Left ventricle myocardium superior (tissue), 1 donor: Measurements from ENCODE around the gene CTXN1. TPM values are rescaled to one million over a fixed set of nuclear protein-coding genes. Genes with fewer than 3 reads are reported as not detected.

Experiments
- ATAC-seq: fragments of 200-7000 bp; cut with Tn5 transposase; one replicate; pipeline ENCODE4 v1.9.1; 2020; ENCODE audit warnings: mild to moderate bottlenecking, moderate library complexity
- DNase-seq: peaks from one replicate; pipeline ENCODE4 v3.0.0-alpha.2; 2020
- intact Hi-C: fragments of 100-400 bp; cut with micrococcal nuclease; formaldehyde crosslinking; loops from one replicate; pipeline ENCODE4 v1.11.0; 2022
- total RNA-seq: library from RNA; stranded (reverse); fragmentation: NEBNext Ultra II Directional; extraction: Animal tissue kit (Norgen Biotek cat#: 25700); gene quantifications from one replicate; pipeline ENCODE4 v1.2.1, GENCODE V29; 2021
- donor health status: DM: no; HTN: yes; CAD: no; lungs with severe emphysema.

Gene CTXN1
- total RNA-seq, 1 donor from 2014 or later = 0.20 TPM

GRCh38 chr19:7888145-7888825, 37.6 kb downstream of the CTXN1 start, which contains the start of gene LRRC8E:
TSS of gene LRRC8E (plus strand) at chr19:7888510. CDS start at chr19:7895604, 7,094 bp downstream.
- peak; percentile 65 for DNase-seq
- ATAC-seq = peak; percentile 94
- intact Hi-C loops = no loop called here

- ATAC-seq (no peak), DNase-seq (no peak)
- intact Hi-C loops = no loop called here
Measured at GRCh38 chr19:7887408-7888144, 38.4 kb downstream of the CTXN1 start.

- intact Hi-C loops = no loop called here
- no peak for ATAC-seq
- DNase-seq = no peak
Measured at GRCh38 chr19:7885818-7886217, 40.1 kb downstream of the CTXN1 start.

- ATAC-seq = no peak
- intact Hi-C loops = no loop called here
Measured at GRCh38 chr19:7883796-7884570, 42.0 kb downstream of the CTXN1 start.

GRCh38 chr19:7883105-7883504, 42.8 kb downstream of the CTXN1 start:
- intact Hi-C loops = no loop called here
- DNase-seq (no peak), ATAC-seq (no peak)

More at GRCh38 chr19:7883796-7884570, 42.0 kb downstream of the CTXN1 start:
- no peak for DNase-seq

GRCh38 chr19:7881910-7882309, 44.0 kb downstream of the CTXN1 start:
- no peak for DNase-seq
- no peak for ATAC-seq
- intact Hi-C loops = no loop called here

GRCh38 chr19:7879836-7880235, 46.1 kb downstream of the CTXN1 start:
- ATAC-seq (no peak), DNase-seq (no peak)
- intact Hi-C loops = no loop called here

- intact Hi-C loops = no loop called here
- no peak for DNase-seq
- no peak for ATAC-seq
Measured at GRCh38 chr19:7879111-7879807, 46.7 kb downstream of the CTXN1 start.

- DNase-seq (no peak), ATAC-seq (no peak)
- intact Hi-C loops = no loop called here
Measured at GRCh38 chr19:7877249-7877836, 48.6 kb downstream of the CTXN1 start.

- ATAC-seq = no peak
- no peak for DNase-seq
- intact Hi-C loops = no loop called here
Measured at GRCh38 chr19:7874897-7875273, 51.0 kb downstream of the CTXN1 start.

Other genes starting within 250 kb of the CTXN1 start
- 0.72 TPM for gene MCEMP1, start 249.0 kb downstream of the CTXN1 start, total RNA-seq
- gene TRAPPC5, start 245.3 kb downstream of the CTXN1 start, total RNA-seq = 111 TPM
- 0.17 TPM for gene FCER2, start 224.0 kb downstream of the CTXN1 start, total RNA-seq
- 0.42 TPM for gene CLEC4G, start 194.0 kb downstream of the CTXN1 start, total RNA-seq
- 10.0 TPM for gene CD209, start 178.6 kb downstream of the CTXN1 start, total RNA-seq
- not detected for gene CLEC4M, start 162.9 kb downstream of the CTXN1 start, total RNA-seq
- 23.5 TPM for gene EVI5L, start 95.9 kb downstream of the CTXN1 start, total RNA-seq
- 0.15 TPM for gene PRR36, start 51.7 kb downstream of the CTXN1 start, total RNA-seq
- gene LRRC8E, start 37.6 kb downstream of the CTXN1 start, total RNA-seq = 3.1 TPM
- 30.4 TPM for gene MAP2K7, start 22.3 kb downstream of the CTXN1 start, total RNA-seq
- 11.4 TPM for gene TGFBR3L, start 11.3 kb downstream of the CTXN1 start, total RNA-seq
- 9.7 TPM for gene SNAPC2, start 5.8 kb downstream of the CTXN1 start, total RNA-seq
- 115 TPM for gene TIMM44, start 17.5 kb upstream of the CTXN1 start, total RNA-seq
- 53.3 TPM for gene ELAVL1, start 79.5 kb upstream of the CTXN1 start, total RNA-seq
- not detected for gene CCL25, start 126.6 kb upstream of the CTXN1 start, total RNA-seq
- gene FBN3, start 223.5 kb upstream of the CTXN1 start, total RNA-seq = not detected